IPS DF 19.7 (cell line): ENCODE measurements around the gene TMCC1.

Experiments
- DNase-seq: peaks from one replicate; pipeline ENCODE4 v3.0.0-alpha.2; 2013; ENCODE audit warnings: low read depth, low spot score

Gene TMCC1

DNA sequence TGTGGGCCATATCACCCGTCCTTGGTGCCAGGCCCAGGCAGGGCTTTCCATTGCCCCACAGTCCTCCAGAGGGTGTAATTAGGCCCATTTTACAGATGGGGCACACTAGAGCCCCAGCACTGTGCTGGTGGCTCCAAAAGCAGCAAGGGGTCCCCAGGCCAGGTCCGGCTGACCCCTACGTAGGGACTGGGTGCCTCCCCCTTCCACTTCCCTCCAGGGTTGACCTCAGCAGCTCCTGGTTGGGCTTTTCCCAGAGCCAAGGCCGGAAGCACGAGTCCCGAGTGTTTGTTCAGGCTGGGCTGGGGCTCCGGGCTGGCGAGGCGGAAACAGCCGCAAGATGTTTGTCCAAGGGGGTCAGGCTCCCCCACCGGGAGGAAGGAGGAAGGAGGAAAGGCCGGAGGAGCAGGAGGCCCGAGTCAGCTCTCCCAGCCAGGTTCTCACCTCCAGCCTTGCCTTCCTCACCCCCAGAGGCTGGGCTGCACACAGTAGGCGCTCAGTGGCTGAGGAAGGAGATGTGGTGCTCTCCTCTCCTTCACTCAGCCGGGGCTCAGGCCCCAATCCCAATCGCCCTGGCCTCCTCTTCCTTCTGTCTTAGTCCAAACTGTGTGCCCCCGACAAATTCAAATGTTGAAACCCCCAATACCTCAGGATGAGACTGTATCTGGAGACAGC is 269.9 kb downstream of the TMCC1 start:
- DNase-seq, result no peak

DNA sequence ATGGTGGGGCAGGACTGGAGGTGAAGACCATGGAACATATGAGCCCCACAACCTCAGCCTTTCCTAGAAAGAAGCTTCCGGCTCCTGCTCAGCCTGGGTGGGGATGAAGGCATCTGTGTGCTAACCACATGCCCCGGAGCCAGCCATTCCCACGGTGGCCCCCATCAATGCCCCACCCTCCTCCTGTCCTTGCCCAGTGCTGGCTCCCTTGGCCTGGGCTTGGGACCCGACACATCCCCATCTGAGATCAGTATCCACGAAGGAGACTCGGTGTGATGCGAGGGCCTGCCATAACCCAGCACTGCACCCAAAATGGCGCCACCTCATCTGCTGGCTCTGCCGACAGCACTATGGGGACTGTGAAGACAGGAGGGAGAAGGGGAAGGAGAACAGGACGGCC is 270.6 kb downstream of the TMCC1 start:
- no peak for DNase-seq

GRCh38 chr3:129622226-129622874 is 271.2 kb downstream of the TMCC1 start:
- no peak for DNase-seq

- no peak for DNase-seq
These were observed 271.8 kb downstream of the TMCC1 start for GRCh38 chr3:129621626-129622225.

DNA sequence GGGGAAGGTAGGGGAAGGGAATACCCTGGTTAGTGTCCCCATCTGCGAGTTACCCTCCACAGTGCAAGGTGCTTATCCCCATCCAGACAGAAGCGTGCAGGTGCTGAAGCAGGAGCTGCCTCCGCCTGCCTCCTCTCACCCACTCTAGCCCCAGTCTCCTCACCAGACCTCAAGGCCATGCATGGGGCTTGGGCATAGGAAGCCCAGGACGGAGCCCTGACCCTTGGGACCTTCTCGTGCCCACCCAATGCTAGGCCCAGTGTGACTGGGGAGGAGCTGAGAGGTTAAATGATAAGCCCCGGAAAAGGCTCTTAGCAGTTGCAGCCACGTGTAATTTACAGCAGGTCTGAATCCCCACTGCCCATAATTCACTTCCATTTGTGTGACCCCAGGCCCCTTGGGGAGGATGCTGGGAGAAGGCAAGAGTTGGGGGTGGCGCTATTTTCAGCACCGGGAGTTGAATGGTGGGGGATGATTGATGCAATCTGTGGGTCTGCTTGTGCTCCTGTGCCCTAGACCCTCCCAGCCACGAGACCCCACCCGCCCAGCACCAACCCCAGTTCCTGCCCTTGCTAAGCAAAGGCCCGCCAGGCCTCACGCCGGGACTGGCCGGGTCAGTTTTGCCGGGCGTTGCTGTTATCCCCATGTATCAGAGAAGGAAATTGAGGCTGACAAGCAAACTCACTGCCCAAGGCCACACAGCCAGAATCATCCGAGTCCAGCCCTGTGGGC is 272.5 kb downstream of the TMCC1 start:
- DNase-seq, result no peak

DNA sequence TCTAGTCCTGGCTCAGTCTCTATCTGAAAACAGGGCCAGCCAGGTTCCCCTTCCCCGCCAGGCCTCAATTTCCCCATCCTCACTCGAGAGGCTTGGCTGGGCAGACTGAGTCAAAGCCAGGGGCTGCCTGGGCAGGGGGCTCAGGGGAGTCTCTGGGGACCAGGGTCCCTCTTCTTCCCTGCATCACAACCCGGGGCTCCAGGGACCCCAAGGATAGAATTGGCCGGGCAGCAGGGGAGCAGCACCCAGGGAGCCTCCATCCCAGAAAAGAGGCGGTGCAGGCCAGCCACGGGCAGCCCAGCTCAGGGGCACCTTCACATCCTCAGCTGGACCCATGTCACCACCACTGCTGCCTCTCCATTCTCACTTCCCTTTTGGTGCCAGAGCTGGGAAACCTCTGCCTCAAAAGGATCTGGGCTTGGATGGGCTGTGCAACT is 273.8 kb downstream of the TMCC1 start:
- DNase-seq, result no peak

DNA sequence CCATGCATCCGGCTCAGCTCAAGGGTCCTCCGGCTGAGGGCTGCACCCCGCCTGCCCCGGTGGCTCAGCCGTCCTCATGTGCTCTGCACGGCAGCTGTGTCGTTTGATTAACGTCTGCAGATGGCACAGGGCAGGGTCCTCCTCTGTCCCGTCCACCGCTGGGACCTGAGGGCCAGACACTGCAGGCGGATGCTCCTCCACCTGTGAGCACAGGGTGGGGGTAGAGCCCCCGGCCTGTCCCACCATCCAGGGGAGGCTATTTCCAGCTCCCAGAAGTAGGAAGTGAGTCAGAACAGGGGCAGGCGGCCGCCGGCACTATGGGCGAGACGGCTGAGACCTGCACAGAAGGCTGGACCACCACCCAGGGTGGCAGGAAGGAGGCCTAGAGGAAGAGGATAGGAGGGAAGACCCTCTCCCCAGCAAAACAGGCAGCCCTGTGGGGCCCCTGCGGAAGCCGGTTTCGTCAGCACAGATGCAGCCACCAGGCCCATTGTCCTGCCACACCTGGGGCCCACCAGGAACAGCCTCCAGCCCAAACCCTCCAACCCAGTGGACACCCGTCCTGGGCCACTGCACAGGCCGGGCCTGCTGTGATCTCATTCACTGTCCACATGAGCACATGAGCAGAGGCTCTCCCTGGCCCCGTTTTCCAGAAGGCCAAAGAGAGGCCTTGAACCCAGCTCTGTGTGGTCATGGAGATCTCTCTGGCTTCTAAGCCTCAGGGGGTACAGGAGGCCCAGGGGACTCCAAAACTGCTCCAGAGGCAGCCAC is 274.4 kb downstream of the TMCC1 start:
- DNase-seq, result no peak

DNA sequence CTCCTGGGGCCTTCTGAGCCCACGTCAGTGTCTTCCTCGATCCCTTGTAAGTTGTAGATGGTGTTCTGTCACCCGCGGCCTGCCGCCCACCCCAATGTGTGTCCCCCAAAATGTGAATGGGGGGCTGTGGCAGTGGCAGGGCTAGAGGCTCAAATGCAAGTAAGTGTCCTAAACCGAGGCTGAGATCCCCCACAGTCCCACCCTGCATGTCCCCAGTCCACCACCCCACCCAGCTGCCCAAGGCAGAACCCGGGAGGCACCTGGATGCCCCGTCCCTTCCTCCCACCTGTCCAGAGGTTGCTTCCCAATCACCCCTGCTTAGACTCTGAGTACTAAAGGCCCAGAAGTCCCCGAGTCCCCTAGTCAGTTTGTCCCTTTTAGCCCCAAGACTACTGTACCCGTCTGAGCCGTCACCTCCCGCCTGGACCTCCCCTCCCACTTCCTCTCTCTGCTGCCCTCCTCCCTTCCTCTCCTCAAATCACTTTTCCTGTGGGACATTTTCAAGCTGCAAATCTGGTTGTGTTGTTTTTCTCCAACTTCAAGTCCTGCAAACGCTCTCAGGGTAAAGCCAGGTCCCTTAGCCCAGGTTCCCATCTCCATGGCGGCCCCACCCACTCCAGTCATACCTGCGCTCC is 275.2 kb downstream of the TMCC1 start:
- DNase-seq, result no peak

GRCh38 chr3:129617381-129618185 is 275.9 kb downstream of the TMCC1 start:
- no peak for DNase-seq

DNA sequence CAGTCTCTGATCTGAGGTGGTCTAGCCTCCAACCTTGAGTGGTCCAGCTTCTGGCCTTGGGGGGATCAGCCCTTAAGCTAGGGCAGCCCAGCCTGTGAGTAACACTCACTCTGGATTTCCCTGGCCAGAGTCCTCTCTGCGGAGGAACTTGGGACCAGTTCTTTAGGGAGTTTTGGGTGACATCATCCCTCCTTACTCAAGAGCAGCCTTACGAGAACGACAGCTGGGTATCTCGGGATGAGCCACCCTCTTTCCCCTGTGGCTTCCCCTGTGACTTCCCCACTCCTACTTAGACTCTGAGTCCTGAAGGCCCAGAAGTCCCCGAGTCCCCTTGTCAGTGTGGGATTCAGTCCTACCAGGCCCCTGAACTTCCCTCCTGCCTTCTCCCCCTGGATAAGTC is 276.8 kb downstream of the TMCC1 start:
- no peak for DNase-seq

DNA sequence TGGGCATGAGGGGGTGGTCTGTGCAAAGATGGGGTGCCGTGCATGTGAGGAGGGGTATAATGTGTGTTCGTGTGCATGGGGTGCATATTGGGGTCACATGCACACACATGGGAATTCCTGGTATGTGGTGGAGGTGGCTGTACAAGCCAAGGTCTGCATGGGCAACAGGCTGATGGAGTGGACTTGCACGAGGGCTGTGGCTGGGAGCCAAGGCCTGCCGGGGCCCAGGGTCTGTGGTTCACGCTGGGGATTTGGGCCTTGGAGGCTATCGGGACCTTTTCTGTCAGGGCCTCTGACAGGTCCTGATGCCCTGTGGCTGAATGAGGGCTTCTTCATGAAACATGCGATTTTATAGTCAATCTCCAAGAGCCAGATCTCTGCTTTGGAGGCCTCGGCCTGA is 277.2 kb downstream of the TMCC1 start:
- DNase-seq, result no peak

- DNase-seq, result no peak
These were observed 277.7 kb downstream of the TMCC1 start for GRCh38 chr3:129615751-129616281.

DNA sequence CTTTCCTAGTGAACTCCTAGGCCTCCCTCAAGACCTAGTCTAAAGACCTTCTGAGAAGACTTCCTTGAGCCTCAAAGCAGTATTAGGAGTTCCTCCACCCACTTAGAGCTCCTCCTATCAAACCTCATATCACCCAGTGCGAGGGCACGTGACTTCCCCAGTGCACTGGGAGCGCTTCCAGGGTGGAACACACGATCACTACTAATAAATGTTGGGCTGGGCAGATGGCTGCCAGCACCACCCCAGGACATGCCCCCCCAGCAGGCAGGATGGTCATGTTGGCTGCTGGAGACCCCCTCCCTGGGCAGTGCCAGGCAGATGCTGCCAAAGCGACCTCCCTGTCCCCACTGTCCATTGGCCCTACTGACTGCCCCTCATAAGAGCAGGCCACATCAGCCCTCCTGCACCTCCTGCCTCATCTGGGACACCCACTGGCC is 278.6 kb downstream of the TMCC1 start:
- no peak for DNase-seq

GRCh38 chr3:129614435-129614834 is 279.1 kb downstream of the TMCC1 start:
- DNase-seq, result no peak

GRCh38 chr3:129613367-129613740 is 280.2 kb downstream of the TMCC1 start:
- no peak for DNase-seq

GRCh38 chr3:129612534-129613366 is 280.8 kb downstream of the TMCC1 start:
- DNase-seq, result no peak

DNA sequence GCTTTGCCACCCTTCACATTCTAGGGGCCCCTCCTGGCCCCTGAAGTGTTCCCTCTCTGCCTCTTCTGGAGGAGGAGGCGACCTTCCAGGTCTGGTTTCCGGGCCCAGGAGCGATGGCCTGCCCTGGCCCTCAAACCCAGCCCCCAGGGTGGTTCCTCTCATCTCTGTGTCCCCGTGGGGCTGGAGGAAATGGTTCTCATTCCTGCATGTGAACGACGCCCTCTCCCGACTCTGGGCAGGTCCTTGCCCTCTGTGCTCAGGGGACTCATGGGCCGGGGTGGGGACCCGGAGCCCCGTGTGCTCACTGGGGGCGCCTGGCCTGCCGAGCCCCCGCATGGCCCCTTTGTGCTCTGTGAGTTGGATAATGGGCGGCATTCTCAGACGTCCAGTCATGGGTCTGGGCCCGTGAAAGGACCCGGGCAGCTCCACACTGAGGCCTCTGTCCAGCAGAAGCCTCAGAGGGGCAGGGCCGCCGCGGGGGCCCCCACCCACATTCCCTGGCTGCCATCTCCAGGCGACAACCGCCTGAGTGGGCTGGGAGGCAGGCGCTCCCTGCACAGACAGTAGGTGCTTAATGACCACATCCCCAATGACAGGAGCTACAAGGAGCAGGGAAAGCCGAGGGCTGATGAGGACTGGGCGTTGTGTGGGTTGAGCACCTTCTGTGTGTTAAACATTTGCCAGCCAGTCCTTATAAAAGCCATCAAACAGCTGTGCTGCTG is 281.5 kb downstream of the TMCC1 start:
- DNase-seq, result no peak

DNA sequence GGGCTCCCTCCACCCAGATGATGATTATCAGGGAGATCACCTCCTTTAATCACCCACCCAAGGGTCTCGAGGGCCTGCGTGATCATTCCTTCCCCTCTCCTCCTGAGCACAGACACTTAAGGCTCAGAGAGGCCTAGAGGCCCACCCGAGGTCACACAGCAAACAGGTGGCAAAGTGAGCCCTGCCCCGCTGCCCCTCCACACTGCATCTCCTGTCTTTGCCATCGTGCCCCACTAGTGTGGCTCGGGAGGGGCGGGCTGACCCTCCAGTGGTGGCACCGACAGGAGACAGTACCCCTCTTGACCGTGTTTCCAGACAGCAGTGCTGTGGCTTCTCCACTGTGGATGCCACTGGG is 282.1 kb downstream of the TMCC1 start:
- no peak for DNase-seq
